ENCODE measurements around the gene UPF2. TPM values are rescaled to one million over a fixed set of nuclear protein-coding genes. Genes with fewer than 3 reads are reported as not detected.
"Not testable (repeated sequence)": the region's sequence is repeated elsewhere in the genome, so short reads cannot be mapped to it uniquely, and the experiment has no call there.

Gene UPF2
- polyA plus RNA-seq, 4 donors, result 27.3 to 39.8 (median 37.7) TPM

DNA sequence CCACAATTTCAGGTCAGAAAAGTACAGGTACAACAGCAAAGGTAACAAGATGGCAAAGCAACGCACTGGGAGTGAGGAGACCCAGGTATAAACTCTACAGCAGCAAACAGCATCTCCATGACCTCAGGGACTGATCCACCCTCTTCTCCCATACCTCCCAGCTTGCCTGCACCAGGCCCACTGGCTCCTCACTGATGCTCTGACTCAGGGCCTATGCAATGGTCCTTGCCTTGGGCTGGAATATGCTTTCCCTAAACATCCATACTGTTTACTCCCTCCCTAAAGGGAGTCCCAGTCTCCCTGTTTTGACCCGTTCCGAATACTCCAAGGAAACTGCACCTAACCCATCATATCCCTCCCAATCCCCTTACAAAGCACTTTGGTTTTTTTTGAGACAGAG, 60.4 kb downstream of the UPF2 start:
- DNase-seq (ENCODE audit: low read depth in 4 of 4, low spot score in 3 of 4), result no peak

DNA sequence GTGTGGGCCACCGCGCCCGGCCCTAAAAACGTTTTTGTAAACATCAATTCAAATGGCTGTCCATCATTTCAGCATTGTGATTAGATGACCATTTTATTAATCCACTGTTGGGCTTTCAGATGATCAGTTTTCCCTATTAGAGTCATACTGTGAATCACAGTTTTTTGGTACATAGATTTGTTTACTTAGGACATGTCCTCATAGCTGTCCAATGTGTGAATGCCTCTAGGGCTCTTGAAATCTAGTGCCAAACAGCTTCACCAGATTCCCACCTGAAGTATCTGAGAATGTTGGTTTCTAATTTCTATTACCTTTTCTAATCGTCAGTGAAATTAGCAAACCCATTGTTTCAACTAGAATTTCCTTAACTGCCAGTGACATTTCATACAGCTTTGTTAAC, 66.8 kb downstream of the UPF2 start:
- no peak for DNase-seq (ENCODE audit: low read depth in 4 of 4, low spot score in 3 of 4)

DNA sequence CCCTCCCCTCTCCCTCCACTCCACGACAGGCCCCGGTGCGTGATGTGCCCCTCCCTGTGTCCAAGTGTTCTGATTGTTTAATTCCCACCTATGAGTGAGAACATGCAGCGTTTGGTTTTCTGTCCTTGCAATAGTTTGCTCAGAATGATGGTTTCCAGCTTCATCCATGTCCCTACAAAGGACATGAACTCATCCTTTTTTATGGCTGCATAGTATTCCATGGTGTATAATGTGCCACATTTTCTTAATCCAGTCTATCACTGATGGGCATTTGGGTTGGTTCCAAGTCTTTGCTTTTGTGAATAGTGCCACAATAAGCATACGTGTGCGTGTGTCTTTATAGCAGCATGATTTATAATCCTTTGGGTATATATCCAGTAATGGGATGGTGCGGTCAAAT, 70.1 kb downstream of the UPF2 start:
- DNase-seq (ENCODE audit: low read depth in 4 of 4, low spot score in 3 of 4), result not testable (repeated sequence)

DNA sequence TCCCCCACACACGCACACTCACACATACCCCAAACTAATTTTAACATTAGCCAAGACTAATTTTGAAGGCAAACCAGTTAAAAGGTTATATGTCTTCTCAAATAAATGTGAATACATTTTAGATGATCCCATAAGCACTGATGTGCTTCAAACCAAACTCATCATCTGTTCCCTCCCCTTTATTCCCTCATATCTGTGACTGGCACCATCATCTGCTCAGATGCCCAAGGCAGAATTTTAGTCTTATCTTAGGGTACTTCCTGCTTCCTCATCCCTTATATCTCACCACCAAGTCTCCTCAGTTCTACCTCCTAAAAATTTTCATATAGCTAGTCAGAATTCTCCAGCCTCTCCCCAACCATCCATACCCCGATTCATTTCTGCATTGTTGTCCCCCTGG, 80.4 kb downstream of the UPF2 start:
- DNase-seq (ENCODE audit: low read depth in 4 of 4, low spot score in 3 of 4), result no peak

DNA sequence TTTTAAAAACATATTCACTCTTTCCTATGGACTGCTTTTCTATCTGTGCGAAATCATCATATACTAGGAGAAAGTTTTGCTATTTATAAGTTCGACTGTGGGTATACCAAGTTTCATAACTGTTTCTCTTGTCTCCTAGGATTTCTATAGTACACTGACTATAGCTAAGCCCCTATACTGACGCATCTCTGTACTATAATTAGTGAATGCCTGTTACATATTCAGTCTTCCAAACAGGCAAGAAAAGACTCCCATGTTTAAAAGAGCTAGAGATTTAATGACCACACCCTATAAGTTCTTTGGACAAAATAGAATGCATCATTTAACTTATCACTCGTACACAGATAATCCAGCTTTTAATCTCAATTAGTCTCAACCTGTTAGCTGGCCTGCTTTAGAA, 80.8 kb downstream of the UPF2 start:
- DNase-seq (ENCODE audit: low read depth in 4 of 4, low spot score in 3 of 4), result no peak

DNA sequence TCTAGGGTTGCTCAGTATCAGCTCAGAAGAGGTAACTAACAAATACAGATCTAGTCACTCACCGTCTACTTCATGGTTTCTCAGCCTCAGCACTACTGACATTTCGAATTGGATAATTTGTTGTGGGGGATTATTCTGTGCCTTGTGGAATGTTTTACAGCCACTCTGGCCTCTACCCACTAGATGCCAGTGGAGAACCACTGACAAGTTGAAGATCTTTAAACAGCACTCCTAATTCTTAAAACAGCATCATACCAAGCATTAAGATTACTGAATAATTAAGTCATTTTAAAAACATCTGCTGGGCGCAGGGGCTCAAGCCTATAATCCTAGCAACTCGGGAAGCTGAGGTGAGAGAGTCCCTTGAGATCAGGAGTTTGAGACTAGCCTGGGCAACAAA, 82.6 kb downstream of the UPF2 start:
- DNase-seq (ENCODE audit: low read depth in 4 of 4, low spot score in 3 of 4), result no peak

DNA sequence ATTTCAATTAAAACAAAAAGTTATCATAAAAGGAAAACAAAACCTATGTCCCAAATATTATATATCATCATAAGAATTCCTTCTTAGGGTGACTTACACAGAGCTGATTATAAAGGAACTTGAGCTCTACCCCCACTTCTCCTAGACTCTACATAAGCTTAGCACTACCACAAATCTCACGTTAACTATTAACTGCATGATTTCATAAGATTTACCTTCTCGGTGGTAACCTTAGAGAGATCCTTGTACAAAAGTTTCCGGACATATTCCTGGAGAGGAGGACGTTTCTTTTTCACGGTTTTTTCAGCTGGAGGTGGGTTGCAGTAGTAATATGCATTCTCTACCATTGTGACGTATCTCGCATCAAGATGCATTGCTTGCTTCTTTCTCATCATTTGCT, 83.7 kb downstream of the UPF2 start:
- DNase-seq (ENCODE audit: low read depth in 4 of 4, low spot score in 3 of 4), result no peak

DNA sequence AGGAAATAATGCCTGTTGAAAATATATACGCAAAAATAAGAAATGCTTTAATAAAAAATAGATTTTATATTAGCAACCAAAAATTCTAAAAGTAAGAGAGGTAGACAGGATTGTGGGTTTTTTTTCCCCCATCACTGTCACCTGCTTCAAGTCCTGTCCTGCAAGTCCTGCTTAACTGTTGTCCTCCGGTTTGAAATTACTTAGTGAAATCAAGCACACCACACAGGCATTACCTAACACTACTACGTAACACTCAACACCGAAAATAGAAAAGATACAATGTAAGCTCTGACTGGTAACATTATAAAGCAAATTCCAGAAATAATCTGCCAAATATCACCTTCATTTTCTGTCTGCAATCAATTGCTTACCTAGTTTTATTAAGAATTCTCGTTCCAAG, 90.9 kb downstream of the UPF2 start:
- DNase-seq (ENCODE audit: low read depth in 4 of 4, low spot score in 3 of 4), result no peak

DNA sequence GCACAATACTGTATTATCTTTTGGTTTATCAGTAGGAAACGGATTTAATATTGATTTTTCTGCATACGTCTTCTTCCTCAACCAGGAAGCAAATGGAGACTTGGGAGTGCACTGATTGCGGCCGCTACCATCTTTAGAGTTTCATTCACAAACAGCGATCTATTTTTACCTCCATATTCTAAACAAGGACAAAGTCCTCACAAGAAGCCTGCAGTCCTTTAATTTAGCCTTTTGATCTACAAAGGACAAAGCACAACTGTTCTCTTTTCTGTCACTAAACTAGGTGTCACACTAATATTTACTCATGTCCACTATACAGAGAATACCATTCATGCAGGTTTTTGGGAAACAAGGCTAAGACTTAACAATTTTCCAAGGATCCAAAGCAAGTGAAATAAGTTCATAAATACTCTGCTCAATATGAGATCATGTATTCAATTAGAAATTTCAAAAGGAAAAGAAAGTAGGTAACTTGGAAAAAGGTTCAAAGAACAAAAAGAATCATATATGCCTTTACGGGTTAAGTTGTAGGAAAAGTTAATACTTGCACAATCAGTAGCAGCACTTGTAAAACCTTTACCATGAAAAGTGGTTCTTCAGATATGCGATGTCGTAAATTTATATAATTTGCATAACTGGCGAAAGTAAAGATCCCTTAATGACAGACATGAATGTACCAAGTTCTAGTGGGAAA, 92.1 kb downstream of the UPF2 start:
- no peak for DNase-seq (ENCODE audit: low read depth in 4 of 4, low spot score in 3 of 4)

DNA sequence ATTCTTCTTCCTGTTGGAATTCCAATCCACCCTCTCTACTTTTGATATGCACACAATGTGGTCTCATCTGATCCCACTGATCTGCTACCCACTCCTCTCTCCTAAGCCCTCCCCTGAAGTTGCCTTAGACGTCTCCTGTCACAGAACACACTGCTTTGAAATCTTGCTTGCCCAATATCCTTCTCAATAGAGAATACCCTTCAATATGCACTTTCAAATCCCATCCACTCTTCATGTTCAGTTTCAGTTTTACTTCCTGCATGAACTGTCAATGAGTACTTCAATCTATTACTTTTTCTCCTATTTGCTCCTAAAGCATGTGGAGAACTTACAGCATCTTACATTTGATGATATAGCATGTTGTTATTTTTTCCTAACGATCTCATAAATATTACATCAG, 93.5 kb downstream of the UPF2 start:
- no peak for DNase-seq (ENCODE audit: low read depth in 4 of 4, low spot score in 3 of 4)

DNA sequence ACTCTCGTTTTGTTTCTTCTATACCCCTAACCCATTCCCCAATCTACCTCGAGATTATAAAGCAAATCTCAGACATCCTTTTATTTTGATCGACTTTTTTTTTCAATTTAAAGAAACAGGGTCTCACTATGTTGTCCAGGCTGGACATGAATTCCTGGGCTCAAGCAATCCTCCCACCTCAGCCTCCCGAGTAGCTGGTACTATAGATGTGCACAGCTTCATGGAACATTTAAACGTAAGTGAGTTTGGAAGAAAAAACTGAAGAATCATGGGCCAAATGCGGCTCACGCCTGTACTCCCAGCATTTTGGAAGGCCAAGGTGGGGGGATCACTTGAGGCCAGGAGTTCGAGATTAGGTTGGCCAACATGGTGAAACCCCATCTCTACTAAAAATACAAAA, 96.0 kb downstream of the UPF2 start:
- no peak for DNase-seq (ENCODE audit: low read depth in 4 of 4, low spot score in 3 of 4)

DNA sequence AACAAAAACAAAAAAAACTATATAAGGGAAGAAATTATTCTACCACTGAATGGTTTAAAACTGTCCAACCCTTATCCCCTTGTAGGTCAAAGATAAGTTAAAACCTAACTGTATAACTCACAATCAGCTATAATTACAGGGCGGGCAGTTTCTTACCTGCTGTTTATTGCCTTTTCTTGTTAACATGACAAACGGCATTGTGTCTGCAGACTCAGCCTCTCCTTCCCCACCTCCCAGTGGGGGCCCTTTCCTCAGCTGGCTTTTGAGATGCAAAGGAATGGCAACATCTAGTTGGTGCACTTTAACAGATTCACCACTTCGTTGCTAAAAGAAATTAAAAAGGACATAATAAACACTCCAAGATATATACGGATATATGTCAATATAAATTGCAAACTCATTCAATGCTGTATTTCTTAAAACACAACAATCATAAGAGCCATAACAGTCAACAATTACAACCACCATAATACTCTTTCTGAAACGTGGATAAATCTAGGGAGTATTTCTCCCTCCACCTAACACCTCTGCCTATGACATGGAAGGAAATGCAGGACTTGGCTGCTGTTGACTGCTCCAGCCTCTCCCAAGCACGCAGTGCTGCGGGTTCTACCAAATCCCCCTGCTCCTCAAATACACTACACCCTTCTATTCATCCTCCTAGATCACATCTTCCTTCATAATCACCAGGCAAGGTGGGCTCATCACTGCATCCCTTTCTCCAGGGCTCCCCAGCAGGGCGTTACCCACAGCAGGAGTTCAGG, 106.0 kb downstream of the UPF2 start:
- DNase-seq (ENCODE audit: low read depth in 4 of 4, low spot score in 3 of 4), result no peak

DNA sequence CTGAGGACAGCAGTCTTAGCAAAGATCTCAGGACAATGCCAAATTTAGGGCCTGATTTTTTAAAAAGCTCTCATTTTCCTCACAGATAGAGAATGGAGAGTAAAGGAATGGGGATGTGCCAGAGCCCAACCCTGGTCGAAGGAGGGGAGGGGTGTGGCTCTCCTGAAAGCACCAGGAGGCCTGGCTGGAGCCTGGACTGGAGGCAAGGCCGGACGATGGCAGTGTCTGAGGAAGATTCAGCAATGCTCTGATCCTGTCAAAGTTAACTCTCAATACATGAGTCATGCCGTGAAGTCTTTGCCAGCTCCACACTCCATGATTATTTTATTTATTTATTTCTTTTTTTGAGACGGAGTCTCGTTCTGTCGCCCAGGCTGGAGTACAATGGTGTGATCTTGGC, 108.3 kb downstream of the UPF2 start:
- DNase-seq (ENCODE audit: low read depth in 4 of 4, low spot score in 3 of 4), result no peak

DNA sequence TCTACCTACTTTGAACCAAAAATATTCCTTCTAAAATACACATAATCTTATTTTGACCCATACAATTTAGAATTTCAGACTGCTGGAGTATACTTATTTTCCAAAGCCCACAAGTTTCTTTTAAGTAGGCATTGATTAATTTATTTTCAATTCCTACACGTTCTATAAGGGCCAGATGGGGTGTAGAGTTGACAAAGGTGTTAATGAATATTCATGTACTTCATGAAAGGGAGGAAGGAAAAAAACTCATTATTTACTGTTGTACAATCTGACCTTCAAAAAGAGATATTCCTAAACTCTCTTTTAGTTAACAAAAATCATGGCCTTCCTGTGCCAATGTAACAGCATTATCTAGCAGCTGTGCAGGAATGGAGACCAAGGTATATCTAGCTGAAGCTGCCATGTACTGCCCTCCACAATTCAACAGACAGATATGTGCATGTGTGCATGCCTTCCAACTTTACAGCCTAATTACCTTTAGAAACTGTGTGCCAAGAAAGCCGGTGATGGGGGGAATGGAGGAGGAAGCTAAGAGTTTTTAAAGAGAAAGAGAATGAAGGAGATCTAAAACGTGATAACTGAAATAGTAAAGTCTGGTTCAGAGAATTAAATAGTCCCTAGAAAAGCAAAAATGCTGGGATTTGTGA, 108.9 kb downstream of the UPF2 start:
- DNase-seq (ENCODE audit: low read depth in 4 of 4, low spot score in 3 of 4), result no peak

DNA sequence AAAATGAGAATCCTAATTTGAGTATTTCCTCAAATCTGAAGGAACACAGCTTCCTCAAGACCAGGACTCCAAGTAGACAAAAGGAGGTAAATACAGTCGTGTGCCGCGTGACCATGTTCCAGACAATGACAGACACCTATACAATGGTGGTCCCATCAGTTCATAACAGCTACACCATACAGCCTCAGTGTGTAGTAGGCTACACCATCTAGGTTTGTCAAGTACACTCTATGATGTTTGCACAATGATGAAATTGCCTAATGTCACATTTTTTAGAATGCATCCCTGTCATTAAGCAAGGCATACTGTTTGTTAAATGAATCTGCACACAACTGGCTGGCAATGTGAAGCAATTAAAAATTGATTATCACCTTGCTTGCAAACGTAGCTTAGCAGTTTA, 111.6 kb downstream of the UPF2 start:
- DNase-seq (ENCODE audit: low read depth in 4 of 4, low spot score in 3 of 4), result no peak

DNA sequence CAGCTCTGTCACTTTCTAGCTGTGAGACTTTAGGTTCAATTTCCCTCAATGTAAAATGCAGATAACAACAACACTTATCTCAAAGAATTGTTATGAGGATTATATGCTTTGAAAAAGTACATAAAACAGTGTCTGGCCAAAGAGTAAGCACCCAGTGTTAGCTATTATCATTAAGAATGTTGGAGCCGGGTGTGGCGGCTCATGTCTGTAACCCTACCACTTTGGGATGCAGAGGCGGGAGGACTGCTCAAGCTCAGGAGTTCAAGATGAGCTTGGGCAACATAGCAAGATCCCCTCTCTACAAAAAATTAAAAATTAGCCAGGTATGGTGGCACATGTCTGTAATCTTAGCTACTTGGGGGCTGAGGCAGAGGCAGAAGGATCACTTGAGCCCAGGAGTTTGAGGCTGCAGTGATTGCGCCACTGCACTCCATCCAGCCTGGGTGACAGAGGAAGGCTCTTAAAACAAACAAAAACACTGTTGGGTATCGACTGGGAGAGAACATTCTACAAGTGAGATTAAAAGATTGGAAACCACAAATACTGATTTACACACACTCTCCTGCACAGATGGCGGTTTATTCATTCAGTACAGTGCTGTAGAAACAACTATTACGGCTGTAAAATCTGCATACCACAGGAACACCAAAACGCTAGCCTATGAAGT, 112.2 kb downstream of the UPF2 start:
- DNase-seq (ENCODE audit: low read depth in 4 of 4, low spot score in 3 of 4), result no peak

DNA sequence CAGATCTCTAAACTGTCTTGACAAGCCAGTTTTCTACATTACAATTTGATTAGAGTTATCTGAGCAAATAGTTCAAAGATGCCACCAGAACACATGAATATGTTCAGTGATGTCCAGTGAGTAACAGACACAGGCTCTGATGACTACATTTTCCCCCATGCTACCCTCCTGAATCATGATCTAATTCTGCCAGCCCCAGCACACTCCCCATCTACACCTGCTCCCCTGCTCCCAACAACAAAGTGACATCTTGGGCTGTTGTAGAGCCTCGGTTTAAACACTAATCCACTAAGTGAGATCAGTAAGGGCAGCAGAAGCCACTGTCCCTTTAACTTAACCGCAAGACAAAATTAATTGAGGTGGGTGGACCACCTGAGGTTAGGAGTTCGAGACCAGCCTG, 114.9 kb downstream of the UPF2 start:
- DNase-seq (ENCODE audit: low read depth in 4 of 4, low spot score in 3 of 4), result no peak

DNA sequence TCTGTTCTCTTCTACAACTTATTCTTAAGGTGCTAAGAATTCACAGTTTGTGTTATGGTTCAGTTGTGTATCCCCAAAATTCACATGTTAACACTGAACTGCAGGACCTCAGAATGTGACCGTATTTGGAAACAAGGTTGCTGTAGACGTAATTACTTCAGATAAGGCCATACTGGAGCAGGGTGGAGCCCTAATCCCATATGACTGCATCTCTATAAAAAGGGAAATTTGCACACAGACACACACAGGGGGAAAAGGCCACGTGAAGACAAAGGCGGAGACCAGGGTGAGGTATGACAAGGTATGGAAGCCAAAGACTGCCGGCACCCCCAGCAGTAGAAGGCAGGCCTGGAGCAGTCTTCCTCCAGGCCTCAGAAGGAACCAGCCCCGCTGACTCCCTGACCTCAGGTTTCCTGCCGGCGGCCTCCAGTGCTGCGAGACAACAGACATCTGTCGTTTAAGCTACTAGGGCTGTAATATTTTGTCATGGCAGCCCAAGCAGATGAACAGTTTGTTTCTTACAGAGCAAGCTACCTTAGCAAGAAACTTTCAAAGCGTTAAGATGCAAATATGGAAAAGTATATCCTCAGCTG, 120.7 kb downstream of the UPF2 start:
- no peak for DNase-seq (ENCODE audit: low read depth in 4 of 4, low spot score in 3 of 4)

DNA sequence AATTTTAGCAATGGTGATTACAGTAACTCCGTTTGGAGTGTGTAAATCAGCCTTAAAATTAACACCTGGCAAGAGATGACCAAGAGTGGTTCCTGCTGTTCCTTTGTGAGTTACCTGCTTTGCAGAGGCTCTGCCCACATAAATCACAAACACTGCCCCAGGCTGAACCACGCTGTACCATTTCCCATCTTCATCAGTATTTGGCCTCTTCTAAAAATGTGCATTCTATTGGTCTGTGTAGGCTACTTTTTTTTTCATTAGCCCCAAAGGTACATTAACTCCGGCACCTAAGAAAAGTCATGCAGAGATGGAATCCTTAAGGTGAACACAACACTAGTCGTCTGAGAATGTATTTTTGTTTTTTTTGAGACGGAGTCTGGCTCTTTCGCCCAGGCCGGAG, 123.3 kb downstream of the UPF2 start:
- DNase-seq (ENCODE audit: low read depth in 4 of 4, low spot score in 3 of 4), result no peak

DNA sequence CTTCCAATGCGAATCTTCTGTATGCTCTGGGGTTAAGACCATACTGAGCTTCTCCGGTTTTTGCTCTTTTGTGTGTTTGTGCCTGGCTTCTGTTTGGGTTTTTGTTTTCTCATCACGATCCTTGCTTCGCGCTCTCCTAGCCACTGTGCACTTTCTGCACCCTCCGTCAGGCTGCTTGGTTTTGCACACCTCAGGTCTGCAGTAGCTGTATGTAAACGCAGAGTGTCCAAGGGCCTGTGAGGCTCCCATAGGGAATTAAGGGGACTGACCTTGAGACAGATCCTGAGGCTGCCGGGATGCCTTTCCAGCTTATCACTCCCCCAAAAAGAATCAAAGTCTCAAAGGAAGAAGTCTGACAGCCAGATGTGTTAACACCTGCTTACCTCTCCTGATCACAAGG, 124.2 kb downstream of the UPF2 start:
- DNase-seq (ENCODE audit: low read depth in 4 of 4, low spot score in 3 of 4), result no peak

DNA sequence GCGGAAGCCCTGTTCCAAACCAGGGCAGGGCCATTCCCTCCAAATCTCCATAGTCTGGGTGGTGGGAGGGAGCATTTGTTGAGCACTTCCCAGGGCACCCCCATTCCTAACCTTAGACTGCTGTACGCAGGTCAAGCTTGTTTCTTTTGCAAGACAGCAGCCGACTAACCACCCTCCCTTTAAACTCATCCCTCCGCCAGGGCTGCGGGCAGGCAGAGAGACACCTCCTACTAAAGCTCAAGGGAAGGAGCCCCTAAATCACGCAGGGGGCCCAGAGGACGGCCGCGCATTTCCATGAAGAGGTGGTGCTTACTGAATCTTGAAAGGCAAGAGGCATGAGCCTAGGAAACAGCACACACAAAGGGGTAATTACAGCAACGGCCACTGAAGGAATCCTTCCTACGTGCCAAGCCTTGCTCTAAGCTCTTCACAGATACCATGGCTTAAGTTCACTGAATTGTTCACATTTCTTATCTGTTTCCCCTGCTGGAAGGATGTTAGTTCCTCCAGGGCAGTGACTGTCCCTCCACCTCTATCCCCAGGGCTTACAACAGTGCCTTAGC, 129.4 kb downstream of the UPF2 start:
- DNase-seq (ENCODE audit: low read depth in 4 of 4, low spot score in 3 of 4), result no peak
